SH-SY5Y (cell line): ENCODE measurements around the gene KCNF1.

Experiments used
- GATA2 ChIP-seq: IDR thresholded peaks from 2 replicates; pipeline ENCODE4 v1.6.1; 2011; ENCODE audit warnings: mild to moderate bottlenecking, low read depth, low read length
- GATA3 ChIP-seq: IDR thresholded peaks from 2 replicates; pipeline ENCODE4 v1.6.1; 2011; ENCODE audit warnings: low read depth, mild to moderate bottlenecking, low read length, moderate library complexity

Gene KCNF1

GRCh38 chr2:10905006-10905861 is 6.5 kb upstream of the KCNF1 start:
- no peak for TF ChIP-seq GATA3
- no peak for TF ChIP-seq GATA2

- TF ChIP-seq GATA2 (no peak), GATA3 (no peak)
Observed at GRCh38 chr2:10905862-10906143, 5.9 kb upstream of the KCNF1 start.

GRCh38 chr2:10906926-10907625 is 4.7 kb upstream of the KCNF1 start:
- no peak for TF ChIP-seq GATA2

GRCh38 chr2:10908195-10908594 is 3.5 kb upstream of the KCNF1 start:
- no peak for TF ChIP-seq GATA3
- TF ChIP-seq GATA2: no peak

- no peak for TF ChIP-seq GATA3
- no peak for TF ChIP-seq GATA2
Observed at GRCh38 chr2:10909050-10909995, 2.4 kb upstream of the KCNF1 start.

- TF ChIP-seq GATA3 (no peak), GATA2 (no peak)
Observed at GRCh38 chr2:10909996-10910341, 1.8 kb upstream of the KCNF1 start.

GRCh38 chr2:10910625-10911024 is 1.1 kb upstream of the KCNF1 start:
- no peak for TF ChIP-seq GATA3
- no peak for TF ChIP-seq GATA2

- TF ChIP-seq GATA2: no peak
- no peak for TF ChIP-seq GATA3
Observed at GRCh38 chr2:10912076-10912731, 470 bp downstream of the KCNF1 start.

GRCh38 chr2:10912796-10913455 is 1.2 kb downstream of the KCNF1 start:
- TF ChIP-seq GATA2 (no peak), GATA3 (no peak)

- TF ChIP-seq GATA3 (no peak), GATA2 (no peak)
Observed at GRCh38 chr2:10913501-10914271, 2.0 kb downstream of the KCNF1 start.

GRCh38 chr2:10914272-10914693 is 2.5 kb downstream of the KCNF1 start:
- no peak for TF ChIP-seq GATA3

- TF ChIP-seq GATA3 (no peak), GATA2 (no peak)
Observed at GRCh38 chr2:10915236-10915635, 3.5 kb downstream of the KCNF1 start.
